HG02973 (cell line): ENCODE data around the gene SPPL2A.
A peak's percentile ranks its signal among the peaks of the same experiment; 100 is the strongest.
"Not testable (repeated sequence)": the region's sequence is repeated elsewhere in the genome, so short reads cannot be mapped to it uniquely, and the experiment has no call there.

Experiments
- ATAC-seq: cut with Tn5 transposase; IDR thresholded peaks from one replicate; pipeline ENCODE4 v1.9.1; 2021; ENCODE audit warnings: moderate library complexity; ENCODE audit not compliant: unreplicated experiment

SPPL2A gene, protein sequence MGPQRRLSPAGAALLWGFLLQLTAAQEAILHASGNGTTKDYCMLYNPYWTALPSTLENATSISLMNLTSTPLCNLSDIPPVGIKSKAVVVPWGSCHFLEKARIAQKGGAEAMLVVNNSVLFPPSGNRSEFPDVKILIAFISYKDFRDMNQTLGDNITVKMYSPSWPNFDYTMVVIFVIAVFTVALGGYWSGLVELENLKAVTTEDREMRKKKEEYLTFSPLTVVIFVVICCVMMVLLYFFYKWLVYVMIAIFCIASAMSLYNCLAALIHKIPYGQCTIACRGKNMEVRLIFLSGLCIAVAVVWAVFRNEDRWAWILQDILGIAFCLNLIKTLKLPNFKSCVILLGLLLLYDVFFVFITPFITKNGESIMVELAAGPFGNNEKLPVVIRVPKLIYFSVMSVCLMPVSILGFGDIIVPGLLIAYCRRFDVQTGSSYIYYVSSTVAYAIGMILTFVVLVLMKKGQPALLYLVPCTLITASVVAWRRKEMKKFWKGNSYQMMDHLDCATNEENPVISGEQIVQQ

DNA sequence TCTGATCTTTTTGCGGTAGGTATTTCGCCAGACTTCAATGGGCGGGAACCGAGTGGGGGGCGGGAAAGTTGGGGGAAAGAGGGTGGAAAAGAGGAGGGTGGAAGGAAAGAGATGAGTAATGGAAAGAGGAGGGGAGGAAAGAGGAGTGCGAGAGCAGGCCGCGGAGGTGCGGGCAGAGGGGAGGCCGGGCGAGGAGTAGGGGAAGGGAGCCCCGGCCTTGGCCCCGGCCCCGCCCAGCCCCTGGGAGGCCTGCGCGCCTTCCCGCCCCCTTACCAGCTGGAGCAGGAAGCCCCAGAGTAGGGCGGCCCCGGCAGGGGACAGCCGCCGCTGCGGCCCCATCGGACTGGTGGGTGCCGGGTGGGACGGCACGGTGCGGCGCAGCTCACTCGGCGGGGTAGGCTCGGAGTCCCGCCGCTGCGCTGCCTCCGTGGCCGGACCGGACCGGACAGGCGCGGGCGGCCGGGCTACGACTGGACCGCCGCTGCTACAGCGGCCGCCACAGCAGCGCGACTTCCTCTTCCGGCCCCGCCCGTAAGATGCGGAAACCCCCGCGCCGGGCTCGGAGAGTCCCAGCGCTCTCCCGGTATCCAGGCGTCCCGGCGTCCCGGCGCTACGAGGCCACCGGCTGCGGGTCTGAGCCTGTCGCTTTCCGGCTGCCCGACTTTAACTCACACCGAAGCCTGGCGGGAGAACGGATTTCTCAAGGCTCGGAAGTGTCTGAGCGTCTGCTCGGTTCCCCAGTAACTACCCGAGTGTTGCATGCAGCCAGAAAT is at the start of gene SPPL2A:
Gene SPPL2A, minus strand, starts transcription at position 512 of the 773 bp plus-strand sequence. Its CDS starts 173 bp downstream, at position 339.
- ATAC-seq, result peak; percentile 78

GRCh38 chr15:50814634-50815033 is 49.1 kb upstream of the SPPL2A start:
- no peak for ATAC-seq

DNA sequence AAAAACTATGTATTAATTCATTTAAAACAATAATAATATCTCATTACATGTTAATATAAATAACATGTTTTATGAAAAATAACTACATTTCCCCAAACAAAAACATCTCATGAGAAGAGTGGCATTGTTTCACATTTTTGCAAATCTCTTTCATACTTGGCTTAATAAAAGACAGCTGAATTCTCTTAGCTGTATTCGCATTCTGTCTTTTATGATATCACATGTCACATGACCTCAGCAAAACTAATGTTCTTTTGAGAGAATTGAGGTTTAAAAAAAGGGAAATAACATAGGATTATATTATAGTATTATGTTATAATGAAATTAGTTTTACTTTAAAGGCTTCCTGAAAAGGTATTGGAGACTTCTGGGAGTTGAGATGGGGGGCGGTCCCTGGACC is 48.4 kb upstream of the SPPL2A start:
- ATAC-seq, result no peak

DNA sequence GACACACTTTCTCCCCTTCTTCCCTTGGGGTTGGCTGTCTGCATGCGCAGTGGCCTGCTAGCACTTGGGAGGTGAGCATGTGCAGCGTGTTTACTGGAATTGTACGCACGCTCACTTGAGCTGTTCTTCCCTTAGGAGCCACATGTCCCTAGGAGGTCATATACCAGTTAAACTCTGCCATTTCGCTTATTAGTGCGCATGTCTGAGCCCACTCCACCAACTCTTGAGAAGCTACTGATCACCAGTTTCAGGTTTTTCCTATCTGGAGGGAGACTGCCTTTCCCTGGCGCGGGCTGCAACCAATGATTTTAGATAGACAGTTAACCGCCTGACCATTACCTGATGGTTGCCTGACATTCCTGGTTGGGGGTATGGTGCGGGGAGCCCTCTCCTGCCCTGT is 47.6 kb upstream of the SPPL2A start:
- ATAC-seq, result no peak

GRCh38 chr15:50812181-50812506 is 46.6 kb upstream of the SPPL2A start:
- ATAC-seq, result not testable (repeated sequence)

DNA sequence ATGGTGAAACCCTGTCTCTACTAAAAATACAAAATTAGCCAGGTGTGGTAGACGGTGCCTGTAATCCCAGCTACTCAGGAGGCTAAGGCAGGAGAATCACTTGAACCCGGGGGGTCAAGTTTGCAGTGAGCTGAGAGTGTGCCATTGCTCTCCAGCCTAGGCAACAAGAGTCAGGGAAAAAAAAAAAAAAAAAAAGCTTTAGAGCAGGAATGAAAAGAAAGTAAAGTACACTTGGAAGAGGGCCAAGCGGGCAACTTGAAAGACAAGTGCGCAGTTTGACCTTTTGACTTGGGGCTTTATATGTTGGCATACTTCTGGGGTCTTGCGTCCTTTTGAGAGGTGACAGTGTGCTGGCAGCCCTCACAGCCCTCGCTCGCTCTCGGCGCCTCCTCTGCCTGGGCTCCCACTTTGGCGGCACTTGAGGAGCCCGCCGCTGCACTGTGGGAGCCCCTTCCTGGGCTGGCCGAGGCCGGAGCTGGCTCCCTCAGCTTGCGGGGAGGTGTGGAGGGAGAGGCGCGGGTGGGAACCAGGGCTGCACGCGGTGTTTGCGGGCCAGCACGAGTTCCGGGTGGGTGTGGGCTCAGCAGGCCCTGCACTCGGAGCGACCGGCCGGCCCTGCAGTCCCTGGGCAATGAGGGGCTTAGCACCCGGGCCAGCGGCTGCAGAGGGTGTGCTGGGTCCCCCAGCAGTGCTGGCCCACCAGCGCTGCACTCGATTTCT is 46.1 kb upstream of the SPPL2A start:
- not testable (repeated sequence) for ATAC-seq

- no peak for ATAC-seq
These were observed 44.6 kb upstream of the SPPL2A start for GRCh38 chr15:50810128-50810527.

DNA sequence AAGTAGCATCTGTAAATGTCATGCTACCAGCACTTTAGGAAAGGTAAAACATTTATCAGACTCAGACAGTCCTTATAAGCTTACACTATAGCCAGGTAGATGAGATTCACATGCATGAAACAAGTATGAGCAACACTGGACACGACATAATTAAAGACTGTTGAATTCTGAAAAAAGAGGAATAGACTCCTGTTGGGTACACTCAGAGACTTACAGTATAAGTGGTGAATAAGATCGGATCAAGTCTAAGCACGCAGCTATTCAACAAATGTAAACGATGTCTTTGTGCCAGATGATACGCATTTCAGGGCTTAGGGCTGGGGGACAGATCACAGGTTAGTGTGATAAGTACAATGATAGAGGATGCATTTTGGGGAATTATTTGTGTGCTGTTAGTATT is 43.2 kb upstream of the SPPL2A start:
- no peak for ATAC-seq

DNA sequence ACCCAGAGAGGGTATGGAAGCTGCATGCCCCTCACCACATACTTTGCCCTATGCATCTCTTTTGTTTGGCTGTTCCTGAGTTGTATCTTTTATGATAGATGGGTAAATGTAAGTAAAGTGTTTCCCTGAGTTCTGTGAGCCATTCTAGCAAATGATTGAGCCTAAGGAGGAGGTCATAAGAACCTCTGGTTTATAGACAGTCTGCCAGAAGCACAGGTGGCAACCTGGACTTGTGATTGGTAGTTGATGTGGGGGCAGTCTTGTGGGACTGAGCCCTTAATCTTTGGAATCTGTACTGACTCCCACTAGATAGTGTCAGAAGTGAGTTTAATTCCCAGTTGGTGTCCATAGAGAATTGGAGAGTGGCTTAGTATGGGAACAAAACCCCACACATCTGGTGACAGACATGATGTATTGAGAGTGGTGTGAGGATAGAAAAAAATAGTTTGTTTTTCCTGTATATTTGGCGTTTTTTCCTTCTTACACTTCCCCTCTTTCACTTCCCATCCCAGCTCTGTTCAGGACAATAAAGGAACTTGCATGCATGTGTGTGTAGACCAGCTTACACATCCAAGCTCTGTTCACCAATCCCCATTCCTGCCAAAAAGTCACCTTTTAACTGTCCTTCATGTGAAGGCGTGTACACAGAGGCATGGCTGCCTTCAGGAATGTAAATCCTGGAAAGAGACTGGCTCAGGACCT is 38.1 kb upstream of the SPPL2A start:
- ATAC-seq, result no peak

GRCh38 chr15:50800715-50801114 is 35.2 kb upstream of the SPPL2A start:
- ATAC-seq, result no peak

DNA sequence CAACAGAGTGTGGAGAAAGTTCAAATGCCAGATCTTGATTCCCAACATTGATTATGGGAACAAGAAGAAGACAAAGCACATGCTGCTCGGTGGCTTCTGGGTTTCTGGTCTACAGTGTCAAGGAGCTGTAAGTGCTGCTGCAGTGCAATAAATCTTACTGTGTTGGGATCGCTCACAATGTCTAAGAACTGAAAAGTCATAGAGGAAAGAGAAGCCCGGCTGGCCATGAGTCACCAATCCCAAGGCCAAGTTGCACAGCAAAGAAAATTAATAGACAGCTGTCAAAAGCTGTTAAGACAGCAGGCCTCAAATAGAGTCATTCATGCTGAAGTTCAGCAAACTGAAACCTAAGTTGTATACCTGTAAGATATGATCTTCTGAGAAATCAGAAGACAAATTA is 33.2 kb upstream of the SPPL2A start:
- no peak for ATAC-seq

DNA sequence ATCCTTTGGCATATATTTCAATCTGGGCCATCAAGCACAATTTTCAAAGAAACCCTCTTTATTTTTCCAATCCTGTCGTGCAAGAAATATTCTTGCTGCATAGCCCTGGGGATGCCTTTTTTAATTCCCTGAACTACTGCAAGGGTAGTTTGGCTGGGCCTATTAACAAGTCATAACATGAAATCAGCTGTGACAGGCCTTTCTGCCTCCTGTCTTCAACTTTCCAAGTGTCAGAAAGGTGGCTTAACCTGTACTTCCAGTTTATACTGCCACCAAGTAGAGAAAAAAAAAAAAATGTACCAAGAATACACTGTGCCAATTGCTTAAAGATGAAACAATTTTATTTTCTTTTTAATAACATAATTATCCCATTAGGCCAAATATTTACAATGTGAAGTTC is 32.4 kb upstream of the SPPL2A start:
- ATAC-seq, result no peak

GRCh38 chr15:50791486-50791885 is 26.0 kb upstream of the SPPL2A start:
- ATAC-seq, result no peak

GRCh38 chr15:50790778-50791453 is 25.4 kb upstream of the SPPL2A start:
- ATAC-seq, result no peak

DNA sequence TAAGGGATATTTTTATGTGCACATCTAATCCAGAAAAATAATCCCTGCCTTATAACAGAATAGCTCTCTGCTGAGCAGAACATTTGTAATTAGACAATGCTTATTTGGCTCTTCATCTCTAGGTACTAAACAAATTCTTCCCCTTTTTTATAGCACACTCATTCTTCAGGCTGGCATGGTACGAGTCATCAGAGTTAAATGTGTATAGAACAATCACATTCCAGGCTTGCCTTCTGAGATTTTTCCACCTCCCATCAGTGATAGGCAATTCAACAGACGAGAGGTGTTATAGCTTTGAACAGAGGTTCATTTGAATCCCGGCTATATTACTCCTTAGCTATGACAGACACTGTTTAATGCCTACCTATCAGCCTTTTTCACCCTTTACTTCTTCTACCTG is 21.4 kb upstream of the SPPL2A start:
- ATAC-seq, result no peak

DNA sequence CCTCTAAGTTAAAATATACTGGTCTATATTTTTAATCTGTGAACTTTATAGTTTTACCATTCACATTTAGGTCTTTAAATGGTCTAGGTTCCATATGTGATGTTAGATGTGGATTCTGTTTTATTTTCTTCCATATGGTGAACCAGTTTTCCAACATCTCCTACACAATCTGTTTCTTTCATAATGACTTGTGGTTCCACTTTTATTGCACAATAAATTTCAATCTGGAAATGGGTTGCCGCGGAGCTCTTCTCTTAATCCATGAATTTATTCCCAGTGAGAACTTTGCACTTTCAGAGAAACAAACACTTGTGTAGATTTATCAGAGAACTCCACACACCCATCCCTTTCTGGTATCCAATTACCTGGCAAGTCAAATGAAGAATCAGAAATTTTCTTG is 20.9 kb upstream of the SPPL2A start:
- no peak for ATAC-seq

DNA sequence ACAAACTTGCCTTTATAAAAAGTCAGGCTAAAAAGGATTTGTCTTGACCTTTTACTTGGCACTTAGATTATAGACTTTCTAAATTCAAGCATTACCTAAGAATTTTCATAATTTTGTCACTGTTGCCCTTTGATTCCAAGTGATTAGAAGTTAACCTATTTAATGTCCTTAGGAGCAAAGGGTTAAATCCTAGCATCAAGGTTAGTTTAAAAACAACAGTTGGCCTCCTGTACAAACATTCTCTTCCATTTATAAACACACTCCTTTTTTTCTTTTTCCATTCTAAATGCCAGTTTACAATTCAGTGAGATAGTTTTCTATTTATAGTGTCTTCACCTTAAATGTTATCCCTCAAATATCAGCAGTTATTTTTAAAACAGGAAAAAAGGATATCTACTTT is 18.4 kb upstream of the SPPL2A start:
- no peak for ATAC-seq

DNA sequence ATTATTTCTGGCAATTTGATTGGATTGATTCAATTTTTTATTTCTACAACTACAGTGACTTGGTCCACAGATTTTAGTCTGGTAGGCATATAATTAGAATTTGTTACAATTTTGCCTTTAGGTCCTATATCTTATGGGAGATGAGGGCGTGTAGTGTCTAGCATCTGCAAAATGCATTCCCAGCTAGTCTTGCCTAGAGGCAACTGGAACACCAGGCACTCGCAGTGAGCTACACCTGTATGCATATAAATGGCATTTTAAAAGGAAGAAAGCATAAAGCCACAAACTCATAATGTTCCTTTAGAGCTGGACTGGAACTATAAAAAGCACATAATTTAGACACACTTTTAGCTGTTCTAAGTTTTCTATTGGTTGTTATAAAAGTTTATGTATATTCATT is 17.9 kb upstream of the SPPL2A start:
- ATAC-seq, result no peak

GRCh38 chr15:50778086-50778485 is 12.6 kb upstream of the SPPL2A start:
- no peak for ATAC-seq

DNA sequence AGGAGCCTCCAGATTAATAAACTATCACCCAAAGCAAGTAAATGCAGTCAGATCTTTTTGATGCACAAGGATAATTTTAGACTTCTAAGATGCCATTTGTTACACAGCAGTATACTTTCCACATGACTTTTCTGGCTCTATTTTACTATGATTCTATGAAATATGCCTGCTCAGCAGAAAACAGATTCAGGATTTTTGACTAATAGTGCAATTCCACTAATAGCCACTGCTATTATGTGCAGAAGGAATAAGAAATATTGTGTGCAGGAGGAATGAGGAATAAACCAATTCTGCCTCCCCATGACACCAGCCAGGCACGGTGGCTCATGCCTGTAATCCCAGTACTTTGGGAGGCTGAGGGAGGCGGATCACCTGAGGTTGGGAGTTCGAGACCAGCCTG is 11.5 kb upstream of the SPPL2A start:
- no peak for ATAC-seq
